ENCODE measurements around the gene GRAMD1B. TPM values are rescaled to one million over a fixed set of nuclear protein-coding genes. Genes with fewer than 3 reads are reported as not detected.

The GRAMD1B gene
- total RNA-seq, 2 donors from 2014 or later: 28.8 to 39.6 TPM

DNA sequence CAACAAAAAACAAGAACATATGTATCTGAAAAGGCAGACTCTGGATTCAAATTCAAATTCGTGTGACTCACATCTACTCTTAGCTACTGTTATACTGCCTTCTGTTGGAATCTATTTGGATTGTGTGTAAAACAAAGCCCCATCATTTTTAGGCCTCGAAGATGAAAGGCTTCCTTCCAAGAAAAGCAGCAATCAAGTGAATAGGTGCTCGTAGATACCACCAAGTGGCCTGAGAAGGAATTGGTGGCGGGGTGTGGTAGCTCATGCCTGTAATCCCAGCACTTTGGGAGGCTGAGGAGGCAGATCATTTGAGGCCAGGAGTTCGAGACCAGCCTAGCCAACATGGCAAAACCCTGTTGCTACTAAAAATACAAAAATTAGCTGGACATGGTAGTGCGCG lies 4.2 kb downstream of the GRAMD1B start:
- WGBS, 2 experiments (ENCODE audit: insufficient coverage in 1 of 2, insufficient read length in 1 of 2): 86 to 89% methylated on average over 6 to 7 of the region's 7 CpGs
- Mint-ChIP-seq H3K4me1 (peaks cover 50% of the 10 kb centered on the region), H3K36me3 (ENCODE audit: low read depth) (peaks cover 27% of the 10 kb centered on the region), H3K4me3 (no peak overlapping the region), H3K9me3 (peaks cover 3% of the 10 kb centered on the region), H3K27ac (peak overlapping the region; percentile 92), H3K27me3 (ENCODE audit: insufficient read depth) (peaks cover 21% of the 10 kb centered on the region)
- peaks cover 37% of the 10 kb centered on the region for H3K36me3 ChIP-seq (ENCODE audit: control insufficient read depth, insufficient read depth, low read length)
- H3K4me3 ChIP-seq (ENCODE audit: low read length): peak overlapping the region; percentile 96
- TF ChIP-seq, protein P1, sequence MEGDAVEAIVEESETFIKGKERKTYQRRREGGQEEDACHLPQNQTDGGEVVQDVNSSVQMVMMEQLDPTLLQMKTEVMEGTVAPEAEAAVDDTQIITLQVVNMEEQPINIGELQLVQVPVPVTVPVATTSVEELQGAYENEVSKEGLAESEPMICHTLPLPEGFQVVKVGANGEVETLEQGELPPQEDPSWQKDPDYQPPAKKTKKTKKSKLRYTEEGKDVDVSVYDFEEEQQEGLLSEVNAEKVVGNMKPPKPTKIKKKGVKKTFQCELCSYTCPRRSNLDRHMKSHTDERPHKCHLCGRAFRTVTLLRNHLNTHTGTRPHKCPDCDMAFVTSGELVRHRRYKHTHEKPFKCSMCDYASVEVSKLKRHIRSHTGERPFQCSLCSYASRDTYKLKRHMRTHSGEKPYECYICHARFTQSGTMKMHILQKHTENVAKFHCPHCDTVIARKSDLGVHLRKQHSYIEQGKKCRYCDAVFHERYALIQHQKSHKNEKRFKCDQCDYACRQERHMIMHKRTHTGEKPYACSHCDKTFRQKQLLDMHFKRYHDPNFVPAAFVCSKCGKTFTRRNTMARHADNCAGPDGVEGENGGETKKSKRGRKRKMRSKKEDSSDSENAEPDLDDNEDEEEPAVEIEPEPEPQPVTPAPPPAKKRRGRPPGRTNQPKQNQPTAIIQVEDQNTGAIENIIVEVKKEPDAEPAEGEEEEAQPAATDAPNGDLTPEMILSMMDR (conservative IDR thresholded peaks at IDR 0.05): peak; percentile 66
- H3K27me3 ChIP-seq (ENCODE audit: control insufficient read depth, insufficient read depth, low read length, poor library complexity, severe bottlenecking): no peaks in the 10 kb centered on the region
- H3K27ac ChIP-seq (ENCODE audit: low read depth, low read length): no peak overlapping the region
- H3K9ac ChIP-seq (ENCODE audit: extremely low read depth, low read length, poor library complexity, severe bottlenecking): no peak overlapping the region
- H3K4me1 ChIP-seq (ENCODE audit: control insufficient read depth, insufficient read depth, low read length): peaks cover 17% of the 10 kb centered on the region
- DNase-seq: peak; percentile 82
- peaks cover under 1% of the 10 kb centered on the region for H3K9me3 ChIP-seq (ENCODE audit: control insufficient read depth, low read length)

DNA sequence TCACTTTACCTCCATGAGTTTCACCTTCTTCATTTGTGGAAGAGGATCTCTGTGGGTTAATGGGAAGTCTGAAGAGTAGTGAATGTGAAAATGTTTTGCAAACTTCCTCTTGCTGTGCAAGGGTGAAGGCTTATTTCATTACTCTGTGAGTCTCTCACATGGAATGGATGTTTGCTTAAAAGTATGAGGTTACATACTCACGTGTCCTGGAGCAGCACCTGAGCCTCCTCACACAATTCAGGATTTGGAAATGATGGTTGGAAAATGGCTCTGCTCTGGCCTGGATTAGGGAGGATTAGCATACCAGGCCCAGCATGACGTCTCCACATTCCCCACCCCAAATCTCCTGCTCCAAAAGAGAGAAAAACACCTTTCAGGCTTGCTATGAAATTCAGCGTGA lies 4.8 kb downstream of the GRAMD1B start:
- peak overlapping the region; percentile 73 for H3K4me3 ChIP-seq (ENCODE audit: low read length)
- peaks cover 49% of the 10 kb centered on the region for H3K4me1 Mint-ChIP-seq
- peak; percentile 90 for DNase-seq

DNA sequence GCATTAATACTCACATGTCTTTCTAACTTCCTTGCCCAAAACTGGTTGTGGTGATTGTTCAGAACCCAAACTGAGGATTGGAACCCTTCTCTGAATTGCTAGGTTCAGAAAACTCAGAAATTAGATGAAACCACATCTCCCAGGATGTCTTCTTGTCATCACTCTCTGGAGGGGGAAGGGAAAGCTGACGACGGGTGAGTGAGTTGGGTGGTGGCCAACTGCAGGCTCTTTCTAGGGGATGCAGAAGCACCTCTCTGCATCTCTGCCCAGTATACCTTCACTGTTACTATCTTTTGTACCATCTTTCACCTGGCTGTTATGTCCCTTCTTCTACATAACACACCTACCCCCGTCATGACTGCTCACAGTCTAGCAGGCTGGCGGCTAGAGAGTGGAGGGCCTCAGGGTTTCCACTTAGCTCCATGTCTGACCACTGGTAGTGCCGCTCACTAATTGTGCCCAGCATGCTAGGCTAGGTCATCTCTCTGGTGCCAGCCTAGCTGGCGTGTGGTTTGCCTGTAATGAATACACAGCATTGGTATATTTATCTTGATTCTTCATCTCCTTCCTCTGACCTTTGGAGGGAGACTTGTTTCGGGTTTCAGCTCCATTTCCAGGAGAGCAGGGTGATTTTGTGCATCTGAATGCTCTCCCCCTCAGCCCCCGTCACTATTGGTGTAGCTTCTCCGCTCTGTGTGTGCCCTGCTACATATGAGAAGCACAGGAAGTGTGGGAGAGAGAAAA lies 7.3 kb downstream of the GRAMD1B start:
- Histone ChIP-seq H3K9me3 (ENCODE audit: control insufficient read depth, low read length) (peaks cover 32% of the 10 kb centered on the region), H3K27me3 (ENCODE audit: control insufficient read depth, insufficient read depth, low read length, poor library complexity, severe bottlenecking) (no peaks in the 10 kb centered on the region), H3K9ac (ENCODE audit: extremely low read depth, low read length, poor library complexity, severe bottlenecking) (no peak overlapping the region), H3K4me3 (ENCODE audit: low read length) (no peak overlapping the region), H3K36me3 (ENCODE audit: control insufficient read depth, insufficient read depth, low read length) (peaks cover 68% of the 10 kb centered on the region), H3K4me1 (ENCODE audit: control insufficient read depth, insufficient read depth, low read length) (peaks cover 23% of the 10 kb centered on the region), H3K27ac (ENCODE audit: low read depth, low read length) (no peak overlapping the region)
- TF ChIP-seq, protein P1 (conservative IDR thresholded peaks at IDR 0.05): no peak
- Mint-ChIP-seq H3K4me3 (no peak overlapping the region), H3K9me3 (peaks cover 22% of the 10 kb centered on the region), H3K36me3 (ENCODE audit: low read depth) (peaks cover 52% of the 10 kb centered on the region), H3K27ac (peak overlapping the region; percentile 60), H3K27me3 (ENCODE audit: insufficient read depth) (peaks cover 11% of the 10 kb centered on the region), H3K4me1 (peaks cover 41% of the 10 kb centered on the region)
- 94 to 100% methylated on average over 6 to 9 of the region's 9 CpGs for WGBS, 2 experiments (ENCODE audit: insufficient coverage in 1 of 2, insufficient read length in 1 of 2)
- DNase-seq: no peak

More for the DNA sequence above, 4.8 kb downstream of the GRAMD1B start:
- peaks cover 3% of the 10 kb centered on the region for H3K9me3 Mint-ChIP-seq
- peak overlapping the region; percentile 31 for H3K4me3 Mint-ChIP-seq
- Histone ChIP-seq H3K36me3 (ENCODE audit: control insufficient read depth, insufficient read depth, low read length) (peaks cover 43% of the 10 kb centered on the region), H3K27ac (ENCODE audit: low read depth, low read length) (no peak overlapping the region), H3K9ac (ENCODE audit: extremely low read depth, low read length, poor library complexity, severe bottlenecking) (peak overlapping the region; percentile 14), H3K4me1 (ENCODE audit: control insufficient read depth, insufficient read depth, low read length) (peaks cover 23% of the 10 kb centered on the region), H3K27me3 (ENCODE audit: control insufficient read depth, insufficient read depth, low read length, poor library complexity, severe bottlenecking) (no peaks in the 10 kb centered on the region), H3K9me3 (ENCODE audit: control insufficient read depth, low read length) (peaks cover 7% of the 10 kb centered on the region)
- H3K36me3 Mint-ChIP-seq (ENCODE audit: low read depth): peaks cover 33% of the 10 kb centered on the region
- peaks cover 21% of the 10 kb centered on the region for H3K27me3 Mint-ChIP-seq (ENCODE audit: insufficient read depth)
- TF ChIP-seq, protein P1 (conservative IDR thresholded peaks at IDR 0.05): no peak
- H3K27ac Mint-ChIP-seq: peak overlapping the region; percentile 92
- 18 to 60% methylated on average over 1 to 3 of the region's 3 CpGs for WGBS, 2 experiments (ENCODE audit: insufficient coverage in 1 of 2, insufficient read length in 1 of 2)
